Natural killer cell (primary cell): Measurements from ENCODE around the gene IGF2BP1. TPM values are rescaled to one million over a fixed set of nuclear protein-coding genes. Genes with fewer than 3 reads are reported as not detected.

Source experiments
- ATAC-seq, 3 donors: fragments of 150-1000 bp in 2 of 3; fragments of 200-7000 bp in 1 of 3; cut with Tn5 transposase; 1 replicate in 1 of 3; 2 replicates in 2 of 3; pipeline ENCODE4 v1.10.0; 2021; ENCODE audit warnings: mild to moderate bottlenecking in 2 of 3, moderate library complexity in 2 of 3
- DNase-seq, 2 donors: peaks; one replicate each; pipeline versions ENCODE4 v3.0.0 to v3.0.0-alpha.2; 2013 to 2021; ENCODE audit warnings: mixed read lengths in 1 of 2
- H3K27ac ChIP-seq: one replicate; pipeline ENCODE4 v1.5.1; 2013; ENCODE audit warnings: mild to moderate bottlenecking, low read length
- H3K27me3 ChIP-seq: one replicate; pipeline ENCODE4 v1.6.1; 2013; ENCODE audit warnings: low read length; ENCODE audit not compliant: control insufficient read depth, insufficient read depth
- H3K36me3 ChIP-seq: one replicate; pipeline ENCODE4 v1.6.1; 2013; ENCODE audit warnings: low read length; ENCODE audit not compliant: control insufficient read depth, insufficient read depth
- H3K4me1 ChIP-seq: one replicate; pipeline ENCODE4 v1.6.1; 2013; ENCODE audit warnings: low read length; ENCODE audit not compliant: control insufficient read depth, insufficient read depth
- H3K4me3 ChIP-seq: one replicate; pipeline ENCODE4 v1.5.1; 2013; ENCODE audit warnings: low read length
- H3K9me3 ChIP-seq: one replicate; pipeline ENCODE4 v1.6.1; 2013; ENCODE audit warnings: low read length; ENCODE audit not compliant: control insufficient read depth, insufficient read depth
- H3K27ac Mint-ChIP-seq, 2 donors: one replicate each; pipeline ENCODE4 v1.8.0; 2022; ENCODE audit warnings: mild to moderate bottlenecking in 2 of 2, mixed read lengths in 2 of 2, moderate library complexity in 1 of 2
- H3K27me3 Mint-ChIP-seq, 2 donors: one replicate each; pipeline ENCODE4 v1.8.0; 2022; ENCODE audit warnings: low read depth in 2 of 2, mixed read lengths in 2 of 2
- H3K36me3 Mint-ChIP-seq: one replicate; pipeline ENCODE4 v1.8.0; 2022; ENCODE audit warnings: mixed read lengths
- H3K4me1 Mint-ChIP-seq, 2 donors: one replicate each; pipeline ENCODE4 v1.8.0; 2022; ENCODE audit warnings: mixed read lengths in 2 of 2
- H3K4me3 Mint-ChIP-seq: one replicate; pipeline ENCODE4 v1.8.0; 2022; ENCODE audit warnings: mild to moderate bottlenecking, moderate library complexity, mixed read lengths
- H3K9me3 Mint-ChIP-seq, 2 donors: one replicate each; pipeline ENCODE4 v1.8.0; 2022; ENCODE audit warnings: mixed read lengths in 2 of 2
- WGBS: methylation state at CpG from one replicate; pipeline ENCODE4 v1.1.7; 2013; ENCODE audit warnings: missing lambda C conversion rate; ENCODE audit not compliant: insufficient coverage; 5-methylcytosine and 5-hydroxymethylcytosine counted together
- intact Hi-C: fragments of 100-400 bp; cut with micrococcal nuclease; formaldehyde crosslinking; loops from one replicate; pipeline ENCODE4 v1.14.2; 2022
- total RNA-seq, 4 donors: library from RNA; stranded (reverse); fragments of 120-200 nt in 1 of 4; gene quantifications; one replicate each; pipeline versions ENCODE4 v1.2.3 to v1.2.4, GENCODE V29; 2013 to 2022
- TF ChIP-seq, protein P1 (sequence below): fragments of 200-600 bp; IDR thresholded peaks from one replicate; pipeline ENCODE4 v1.8.0; 2022; ENCODE audit warnings: antibody characterized with exemption

The IGF2BP1 gene
- total RNA-seq, 3 donors from 2014 or later (not counting 1 experiment from before 2014, with no cell fraction given): not detected

DNA sequence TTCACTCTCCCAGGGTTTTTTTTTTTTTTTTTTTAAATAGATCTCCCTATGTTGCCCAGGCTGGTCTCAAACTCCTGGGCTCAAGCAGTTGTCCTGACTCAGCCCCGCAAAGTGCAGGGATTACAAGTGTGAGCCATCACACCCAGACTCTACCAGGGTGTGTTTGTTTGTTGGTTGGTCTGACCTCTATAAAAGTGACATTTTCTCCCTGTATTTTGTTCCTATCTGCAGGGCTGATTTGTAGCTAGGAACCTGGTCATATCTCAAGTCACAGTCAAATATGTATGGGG lies 89.1 kb downstream of the IGF2BP1 start:
- ATAC-seq (peak in 1 of 3 donors; percentile 23), DNase-seq (no peak)
- H3K36me3 ChIP-seq: no peaks in the 10 kb centered on the region
- Mint-ChIP-seq H3K9me3 (no peaks in the 10 kb centered on the region), H3K27ac (peak overlapping the region; percentile 45 to 82), H3K4me3 (no peak overlapping the region), H3K36me3 (no peaks in the 10 kb centered on the region), H3K4me1 (peaks cover 20% of the 10 kb centered on the region in 2 donors), H3K27me3 (peaks cover 2 to 5% of the 10 kb centered on the region in 2 donors)
- no peaks in the 10 kb centered on the region for H3K27me3 ChIP-seq
- intact Hi-C loops: no loop called here
- TF ChIP-seq, protein P1, sequence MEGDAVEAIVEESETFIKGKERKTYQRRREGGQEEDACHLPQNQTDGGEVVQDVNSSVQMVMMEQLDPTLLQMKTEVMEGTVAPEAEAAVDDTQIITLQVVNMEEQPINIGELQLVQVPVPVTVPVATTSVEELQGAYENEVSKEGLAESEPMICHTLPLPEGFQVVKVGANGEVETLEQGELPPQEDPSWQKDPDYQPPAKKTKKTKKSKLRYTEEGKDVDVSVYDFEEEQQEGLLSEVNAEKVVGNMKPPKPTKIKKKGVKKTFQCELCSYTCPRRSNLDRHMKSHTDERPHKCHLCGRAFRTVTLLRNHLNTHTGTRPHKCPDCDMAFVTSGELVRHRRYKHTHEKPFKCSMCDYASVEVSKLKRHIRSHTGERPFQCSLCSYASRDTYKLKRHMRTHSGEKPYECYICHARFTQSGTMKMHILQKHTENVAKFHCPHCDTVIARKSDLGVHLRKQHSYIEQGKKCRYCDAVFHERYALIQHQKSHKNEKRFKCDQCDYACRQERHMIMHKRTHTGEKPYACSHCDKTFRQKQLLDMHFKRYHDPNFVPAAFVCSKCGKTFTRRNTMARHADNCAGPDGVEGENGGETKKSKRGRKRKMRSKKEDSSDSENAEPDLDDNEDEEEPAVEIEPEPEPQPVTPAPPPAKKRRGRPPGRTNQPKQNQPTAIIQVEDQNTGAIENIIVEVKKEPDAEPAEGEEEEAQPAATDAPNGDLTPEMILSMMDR: no peak
- no peaks in the 10 kb centered on the region for H3K9me3 ChIP-seq
- peaks cover 29% of the 10 kb centered on the region for H3K4me1 ChIP-seq
- no peak overlapping the region for H3K27ac ChIP-seq
- no CpG with 5 or more reads among the region's 1 CpG for WGBS
- no peak overlapping the region for H3K4me3 ChIP-seq

- no peaks in the 10 kb centered on the region for H3K9me3 ChIP-seq
- H3K4me3 Mint-ChIP-seq: peak overlapping the region; percentile 75
- H3K4me1 Mint-ChIP-seq: peaks cover 20% of the 10 kb centered on the region in 2 donors
- H3K36me3 ChIP-seq: no peaks in the 10 kb centered on the region
- no peak overlapping the region for H3K27ac ChIP-seq
- intact Hi-C loops: no loop called here
- peak overlapping the region; percentile 45 to 82 for H3K27ac Mint-ChIP-seq
- peaks cover 29% of the 10 kb centered on the region for H3K4me1 ChIP-seq
- DNase-seq (no peak), ATAC-seq (peak in 2 of 3 donors; percentile 40 to 77)
- no peaks in the 10 kb centered on the region for H3K36me3 Mint-ChIP-seq
- H3K4me3 ChIP-seq: no peak overlapping the region
- peaks cover 0 to 5% of the 10 kb centered on the region in 2 donors for H3K27me3 Mint-ChIP-seq
- H3K27me3 ChIP-seq: no peaks in the 10 kb centered on the region
- TF ChIP-seq, protein P1: no peak
- H3K9me3 Mint-ChIP-seq: no peaks in the 10 kb centered on the region
Observed at GRCh38 chr17:49086649-49087048, 89.5 kb downstream of the IGF2BP1 start.

DNA sequence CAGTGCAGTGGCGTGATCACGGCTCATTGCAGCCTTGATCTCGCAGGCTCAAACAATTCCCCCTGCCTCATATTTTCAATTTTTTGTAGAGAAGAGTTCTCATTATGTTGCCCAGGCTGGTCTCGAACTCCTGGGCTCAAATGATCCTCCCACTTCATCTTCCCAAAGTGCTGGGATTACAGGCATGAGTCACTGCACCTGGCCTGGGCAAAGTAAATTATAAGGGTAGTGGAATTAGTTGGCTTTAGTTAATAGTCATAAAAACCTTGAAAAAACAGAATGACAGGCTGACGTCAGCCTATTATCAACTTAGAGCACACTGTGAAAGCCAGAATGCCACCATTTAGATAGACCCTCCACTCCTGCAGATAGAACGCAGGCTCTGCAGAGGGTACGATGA lies 91.9 kb downstream of the IGF2BP1 start:
- no peaks in the 10 kb centered on the region for H3K36me3 ChIP-seq
- WGBS: 88% methylated on average over 5 of the region's 7 CpGs
- ATAC-seq: no peak

More for the DNA sequence above, 91.9 kb downstream of the IGF2BP1 start:
- Histone ChIP-seq H3K4me3 (no peak overlapping the region), H3K9me3 (no peaks in the 10 kb centered on the region), H3K27me3 (no peaks in the 10 kb centered on the region), H3K4me1 (peaks cover 29% of the 10 kb centered on the region), H3K27ac (no peak overlapping the region)
- no peaks in the 10 kb centered on the region for H3K36me3 Mint-ChIP-seq
- intact Hi-C loops: no loop called here
- no peak overlapping the region for H3K27ac Mint-ChIP-seq
- DNase-seq: no peak
- peaks cover 20% of the 10 kb centered on the region in 2 donors for H3K4me1 Mint-ChIP-seq
- no peak overlapping the region for H3K4me3 Mint-ChIP-seq
- H3K27me3 Mint-ChIP-seq: peaks cover 0 to 8% of the 10 kb centered on the region in 2 donors
- TF ChIP-seq, protein P1: no peak
- no peaks in the 10 kb centered on the region for H3K9me3 Mint-ChIP-seq
